Type B pancreatic cell (in vitro differentiated cells): ENCODE results near the gene PPARA. TPM values are rescaled to one million over a fixed set of nuclear protein-coding genes. Genes with fewer than 3 reads are reported as not detected.

Experiments used
- DNase-seq: peaks from one replicate; pipeline ENCODE4 v3.0.0; 2021; ENCODE audit warnings: mixed read lengths; ENCODE audit not compliant: unreplicated experiment; ENCODE audit errors: extremely low spot score
- H3K27ac Mint-ChIP-seq: 2 replicates; pipeline ENCODE4 v1.8.0; 2021; ENCODE audit warnings: mild to moderate bottlenecking, mixed read lengths
- H3K27me3 Mint-ChIP-seq: 2 replicates; pipeline ENCODE4 v1.8.0; 2021; ENCODE audit warnings: mixed read lengths
- H3K36me3 Mint-ChIP-seq: 2 replicates; pipeline ENCODE4 v1.8.0; 2021; ENCODE audit warnings: mixed read lengths
- H3K4me1 Mint-ChIP-seq: one replicate; pipeline ENCODE4 v1.8.0; 2021; ENCODE audit warnings: mixed read lengths; ENCODE audit not compliant: unreplicated experiment
- H3K4me3 Mint-ChIP-seq: 2 replicates; pipeline ENCODE4 v1.8.0; 2021; ENCODE audit warnings: mild to moderate bottlenecking, mixed read lengths
- H3K9me3 Mint-ChIP-seq: 2 replicates; pipeline ENCODE4 v1.8.0; 2021; ENCODE audit warnings: mixed read lengths
- total RNA-seq: library from RNA; stranded (reverse); gene quantifications from 2 replicates; pipeline ENCODE4 v1.2.1, GENCODE V29; 2021; ENCODE audit warnings: low replicate concordance
- TF ChIP-seq, protein P1 (sequence below): fragments of 200-600 bp; sonication (generic); conservative IDR thresholded peaks from 2 replicates; pipeline ENCODE4 v1.5.0; 2021; ENCODE audit warnings: antibody characterized with exemption, mild to moderate bottlenecking

The PPARA gene
- total RNA-seq, 1 donor from 2014 or later: 22.7 TPM

DNA sequence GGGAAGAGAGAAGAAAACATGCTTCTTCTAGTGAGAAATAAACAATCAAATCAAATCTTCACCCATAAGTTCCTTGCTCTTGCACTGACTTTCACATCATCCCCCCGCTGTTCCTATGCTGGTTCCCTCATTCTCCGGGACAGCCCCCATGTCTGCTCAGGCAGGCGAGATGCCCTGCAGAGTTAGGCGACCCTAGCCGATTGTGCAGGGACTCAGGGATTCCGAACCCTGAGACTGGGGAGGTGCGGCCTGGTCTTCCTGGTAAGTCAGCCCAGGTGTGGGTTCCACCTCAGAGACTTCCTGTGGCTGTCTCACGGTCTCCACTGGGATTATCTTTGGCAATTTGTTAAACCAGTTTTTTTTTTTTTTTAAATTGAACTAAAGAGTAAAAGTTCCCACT, 124.1 kb downstream of the PPARA start:
- H3K4me1 Mint-ChIP-seq: peaks cover 5% of the 10 kb centered on the region
- H3K27me3 Mint-ChIP-seq: no peaks in the 10 kb centered on the region
- no peaks in the 10 kb centered on the region for H3K9me3 Mint-ChIP-seq
- no peak overlapping the region for H3K27ac Mint-ChIP-seq
- H3K4me3 Mint-ChIP-seq: no peak overlapping the region
- DNase-seq: no peak
- TF ChIP-seq, protein P1, sequence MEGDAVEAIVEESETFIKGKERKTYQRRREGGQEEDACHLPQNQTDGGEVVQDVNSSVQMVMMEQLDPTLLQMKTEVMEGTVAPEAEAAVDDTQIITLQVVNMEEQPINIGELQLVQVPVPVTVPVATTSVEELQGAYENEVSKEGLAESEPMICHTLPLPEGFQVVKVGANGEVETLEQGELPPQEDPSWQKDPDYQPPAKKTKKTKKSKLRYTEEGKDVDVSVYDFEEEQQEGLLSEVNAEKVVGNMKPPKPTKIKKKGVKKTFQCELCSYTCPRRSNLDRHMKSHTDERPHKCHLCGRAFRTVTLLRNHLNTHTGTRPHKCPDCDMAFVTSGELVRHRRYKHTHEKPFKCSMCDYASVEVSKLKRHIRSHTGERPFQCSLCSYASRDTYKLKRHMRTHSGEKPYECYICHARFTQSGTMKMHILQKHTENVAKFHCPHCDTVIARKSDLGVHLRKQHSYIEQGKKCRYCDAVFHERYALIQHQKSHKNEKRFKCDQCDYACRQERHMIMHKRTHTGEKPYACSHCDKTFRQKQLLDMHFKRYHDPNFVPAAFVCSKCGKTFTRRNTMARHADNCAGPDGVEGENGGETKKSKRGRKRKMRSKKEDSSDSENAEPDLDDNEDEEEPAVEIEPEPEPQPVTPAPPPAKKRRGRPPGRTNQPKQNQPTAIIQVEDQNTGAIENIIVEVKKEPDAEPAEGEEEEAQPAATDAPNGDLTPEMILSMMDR: no peak
- peaks cover 15% of the 10 kb centered on the region for H3K36me3 Mint-ChIP-seq

DNA sequence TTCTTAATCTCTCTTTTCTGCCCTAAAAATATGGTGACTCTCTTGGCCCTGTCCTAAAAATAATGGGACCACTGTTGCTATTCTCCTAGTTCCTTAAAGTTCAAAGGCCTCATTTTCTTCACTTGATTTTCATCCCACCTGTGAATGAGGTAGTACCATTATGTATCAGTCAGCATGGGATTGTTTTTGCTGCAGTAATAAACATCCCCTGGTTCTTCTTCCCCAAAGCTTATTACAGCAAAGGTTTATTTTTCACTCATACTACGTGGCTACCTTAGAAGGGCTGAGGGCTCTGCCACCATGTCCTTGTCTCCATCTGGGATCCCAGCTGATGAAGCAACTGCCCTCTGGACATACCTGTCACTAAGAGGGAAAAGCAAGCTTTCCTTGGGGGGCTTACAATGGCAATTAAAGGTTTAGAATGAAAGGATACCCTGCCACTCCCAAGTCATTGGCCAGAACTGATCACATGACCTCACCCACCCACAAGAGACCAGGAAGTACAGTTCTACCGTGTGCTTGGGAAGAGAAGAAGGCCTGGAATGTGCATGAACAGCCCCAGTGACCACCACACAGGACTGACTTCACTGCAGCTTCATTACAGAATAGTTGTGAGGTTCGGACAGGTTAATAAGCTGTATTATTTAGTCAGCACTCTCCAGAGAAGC, 125.3 kb downstream of the PPARA start:
- peaks cover 15% of the 10 kb centered on the region for H3K36me3 Mint-ChIP-seq
- H3K27ac Mint-ChIP-seq: no peak overlapping the region
- no peaks in the 10 kb centered on the region for H3K9me3 Mint-ChIP-seq
- TF ChIP-seq, protein P1: no peak
- H3K27me3 Mint-ChIP-seq: no peaks in the 10 kb centered on the region
- no peak for DNase-seq
- H3K4me3 Mint-ChIP-seq: no peak overlapping the region
- no peaks in the 10 kb centered on the region for H3K4me1 Mint-ChIP-seq

DNA sequence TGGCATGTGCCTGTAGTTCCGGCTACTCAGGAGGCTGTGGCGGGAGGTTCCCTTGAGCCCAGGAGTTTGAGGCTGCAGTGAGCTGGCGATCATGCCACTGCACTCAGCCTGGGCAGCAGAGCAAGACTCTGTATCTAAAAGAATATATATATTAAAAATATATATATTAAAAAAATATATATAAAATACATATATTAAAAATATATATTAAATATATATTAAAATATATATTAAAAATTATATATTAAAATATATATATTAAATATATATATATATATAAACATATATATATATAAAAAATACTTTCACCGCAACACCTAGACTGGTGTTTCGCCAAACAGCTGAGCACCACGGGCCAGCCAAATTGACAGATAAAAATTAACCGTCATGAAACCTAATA, 126.2 kb downstream of the PPARA start:
- TF ChIP-seq, protein P1: no peak
- Mint-ChIP-seq H3K4me1 (no peaks in the 10 kb centered on the region), H3K4me3 (no peak overlapping the region), H3K27ac (no peak overlapping the region), H3K27me3 (no peaks in the 10 kb centered on the region), H3K9me3 (no peaks in the 10 kb centered on the region), H3K36me3 (peaks cover 15% of the 10 kb centered on the region)
- no peak for DNase-seq

DNA sequence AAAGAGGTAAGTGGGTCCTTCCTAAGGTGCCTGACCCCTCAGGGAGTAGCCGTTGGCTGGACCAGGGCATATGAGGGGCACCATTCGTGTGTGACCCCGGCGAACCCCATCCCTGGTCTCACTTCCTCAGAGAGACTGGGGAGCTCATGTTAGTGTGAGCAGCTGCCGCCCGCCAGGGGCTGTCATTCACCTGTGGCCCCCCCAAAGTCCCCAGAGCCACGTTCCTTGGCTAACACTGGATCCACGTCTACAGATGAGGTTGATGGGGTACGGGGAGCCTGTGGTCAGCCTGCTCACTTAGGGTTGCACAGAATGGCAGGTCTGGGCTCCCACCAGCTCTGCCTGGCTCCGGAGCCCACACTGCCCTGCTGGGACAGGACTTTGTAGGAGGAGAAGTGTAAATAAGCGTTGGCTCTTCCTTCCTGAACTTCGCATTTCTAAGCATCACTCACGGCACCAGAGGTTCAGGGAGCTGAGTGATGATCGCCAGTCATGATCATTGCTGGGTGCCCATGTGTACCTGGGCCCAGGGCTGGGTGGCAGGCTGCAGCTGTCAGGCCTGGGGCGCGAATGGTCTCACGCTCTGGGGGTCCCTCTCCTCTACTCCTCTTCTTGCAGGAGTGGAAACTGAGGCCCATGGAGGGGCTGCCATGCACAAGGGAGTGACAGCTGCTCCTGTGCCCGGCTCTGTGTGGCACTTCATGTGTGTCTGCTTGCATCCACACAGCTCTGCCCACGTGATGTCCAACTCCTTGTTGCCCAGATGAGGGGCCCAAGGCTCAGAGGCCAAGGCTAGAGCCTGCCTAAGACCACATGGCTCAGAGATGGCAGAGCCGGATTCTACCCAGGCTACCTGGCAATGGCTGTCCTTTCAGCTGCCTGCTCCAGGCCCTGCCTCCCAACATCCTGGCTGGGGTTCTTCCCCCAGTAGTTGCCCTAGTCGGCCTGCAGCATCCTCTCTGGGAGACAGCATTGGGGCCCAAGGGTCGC, 128.6 kb downstream of the PPARA start:
- no peak overlapping the region for H3K4me3 Mint-ChIP-seq
- H3K36me3 Mint-ChIP-seq: peaks cover 17% of the 10 kb centered on the region
- no peak overlapping the region for H3K27ac Mint-ChIP-seq
- H3K9me3 Mint-ChIP-seq: no peaks in the 10 kb centered on the region
- no peak for DNase-seq
- TF ChIP-seq, protein P1: no peak
- H3K27me3 Mint-ChIP-seq: no peaks in the 10 kb centered on the region
- H3K4me1 Mint-ChIP-seq: no peaks in the 10 kb centered on the region

DNA sequence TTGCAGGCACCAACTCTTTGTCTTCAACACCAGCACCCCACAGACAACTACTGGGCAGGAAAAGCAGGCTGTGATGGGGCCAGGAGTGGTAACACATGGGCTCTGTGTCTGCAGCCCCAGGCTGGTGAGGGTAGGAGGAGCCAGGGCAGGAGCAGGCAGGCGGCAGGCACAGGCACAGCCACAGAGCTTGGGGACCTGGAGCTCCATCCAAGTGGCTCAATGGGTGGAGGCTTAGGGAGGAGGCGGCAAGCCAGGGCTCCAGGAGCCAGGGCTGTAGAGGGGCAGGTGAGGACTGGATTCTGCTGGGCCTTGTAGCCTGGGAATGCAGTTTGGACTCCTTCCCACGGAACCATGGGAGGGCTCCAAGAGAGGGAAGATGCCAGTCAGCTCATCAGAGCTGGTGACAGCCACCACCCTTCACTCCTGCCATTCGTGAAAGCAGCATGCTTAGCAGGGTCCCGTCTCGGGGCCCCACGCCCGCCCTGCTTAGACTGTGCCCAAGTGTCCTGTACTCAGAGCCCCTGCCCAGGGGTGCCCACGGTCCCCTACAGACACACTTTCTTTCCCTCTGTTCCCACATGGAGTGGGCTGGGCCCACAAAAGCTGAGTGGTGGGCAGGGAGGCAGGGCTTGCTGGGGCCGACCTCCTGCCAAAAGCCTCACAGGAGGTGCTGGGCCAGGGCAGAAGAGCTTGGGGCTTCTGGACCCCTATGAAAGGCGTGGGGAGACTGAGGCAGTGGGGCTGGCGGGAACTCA, 129.9 kb downstream of the PPARA start:
- no peak overlapping the region for H3K27ac Mint-ChIP-seq
- H3K36me3 Mint-ChIP-seq: peaks cover 19% of the 10 kb centered on the region
- TF ChIP-seq, protein P1: no peak
- H3K9me3 Mint-ChIP-seq: no peaks in the 10 kb centered on the region
- H3K4me1 Mint-ChIP-seq: no peaks in the 10 kb centered on the region
- DNase-seq: no peak
- H3K4me3 Mint-ChIP-seq: no peak overlapping the region
- no peaks in the 10 kb centered on the region for H3K27me3 Mint-ChIP-seq
